Measurements from ENCODE around the gene ABCB4. TPM values are rescaled to one million over a fixed set of nuclear protein-coding genes. Genes with fewer than 3 reads are reported as not detected.

Gene ABCB4
- total RNA-seq, 1 donor: 0.81 TPM

- no peak for TF ChIP-seq CTCF (IDR thresholded peaks at IDR 0.05; ENCODE audit: insufficient read depth, low read length)
These were observed 79.9 kb downstream of the ABCB4 start for GRCh38 chr7:87395442-87396020.

GRCh38 chr7:87391020-87391701 lies 84.3 kb downstream of the ABCB4 start:
- no peak for DNase-seq (ENCODE audit: low read depth)
- no peak overlapping the region for H3K4me3 ChIP-seq (ENCODE audit: low read depth, low read length)
- no peak for TF ChIP-seq CTCF (IDR thresholded peaks at IDR 0.05; ENCODE audit: insufficient read depth, low read length)

More at GRCh38 chr7:87395442-87396020, 79.9 kb downstream of the ABCB4 start:
- no peak overlapping the region for H3K4me3 ChIP-seq (ENCODE audit: low read depth, low read length)
- DNase-seq (ENCODE audit: low read depth): no peak

- no peak overlapping the region for H3K4me3 ChIP-seq (ENCODE audit: low read depth, low read length)
- no peak for DNase-seq (ENCODE audit: low read depth)
- no peak for TF ChIP-seq CTCF (IDR thresholded peaks at IDR 0.05; ENCODE audit: insufficient read depth, low read length)
These were observed 94.6 kb downstream of the ABCB4 start for GRCh38 chr7:87380905-87381304.

- DNase-seq (ENCODE audit: low read depth): no peak
- TF ChIP-seq CTCF (IDR thresholded peaks at IDR 0.05; ENCODE audit: insufficient read depth, low read length): no peak
- H3K4me3 ChIP-seq (ENCODE audit: low read depth, low read length): no peak overlapping the region
These were observed 99.6 kb downstream of the ABCB4 start for GRCh38 chr7:87375662-87376435.

- DNase-seq (ENCODE audit: low read depth): peak; percentile 62
- H3K4me3 ChIP-seq (ENCODE audit: low read depth, low read length): no peak overlapping the region
- no peak for TF ChIP-seq CTCF (IDR thresholded peaks at IDR 0.05; ENCODE audit: insufficient read depth, low read length)
These were observed 104.8 kb downstream of the ABCB4 start for GRCh38 chr7:87370660-87371180.

- DNase-seq (ENCODE audit: low read depth): no peak
- H3K4me3 ChIP-seq (ENCODE audit: low read depth, low read length): no peak overlapping the region
- no peak for TF ChIP-seq CTCF (IDR thresholded peaks at IDR 0.05; ENCODE audit: insufficient read depth, low read length)
These were observed 106.3 kb downstream of the ABCB4 start for GRCh38 chr7:87369216-87369615.
